K562 (cell line): Measurements from ENCODE around the gene PRMT7. TPM values are rescaled to one million over a fixed set of nuclear protein-coding genes. Genes with fewer than 3 reads are reported as not detected.
A peak's percentile ranks its signal among the peaks of the same experiment; 100 is the strongest.

Experiments used
- CHD4 ChIP-seq: fragments of 200-600 bp; sonication (generic); IDR thresholded peaks from 3 replicates; pipeline ENCODE4 v1.6.1; 2012; ENCODE audit warnings: low read depth, mild to moderate bottlenecking, mixed read lengths, low read length, inconsistent platforms; ENCODE audit not compliant: insufficient read depth, insufficient replicate concordance, poor library complexity, severe bottlenecking
- DPF2 ChIP-seq: fragments of 450-650 bp; IDR thresholded peaks from 2 replicates; pipeline ENCODE4 v1.6.1; 2016
- GABPB2 ChIP-seq: fragments of 250-450 bp; sonication (Bioruptor Pico); conservative IDR thresholded peaks from 2 replicates; pipeline ENCODE4 v1.5.1; 2021; ENCODE audit warnings: mild to moderate bottlenecking
- KAT8 ChIP-seq: fragments of 450-650 bp; IDR thresholded peaks from 2 replicates; pipeline ENCODE4 v1.6.1; 2016; ENCODE audit warnings: low read depth, mild to moderate bottlenecking
- PCBP2 ChIP-seq: fragments of 200-400 bp; formaldehyde crosslinking; IDR thresholded peaks from 2 replicates; pipeline ENCODE4 v1.6.1; 2018; ENCODE audit warnings: low read length, low read depth, mild to moderate bottlenecking, moderate library complexity; ENCODE audit not compliant: poor library complexity, severe bottlenecking
- POLR2B ChIP-seq: fragments of 450-650 bp; IDR thresholded peaks from 2 replicates; pipeline ENCODE4 v1.6.1; 2018; ENCODE audit warnings: low read depth; ENCODE audit not compliant: partially characterized antibody
- SMARCA4 ChIP-seq: fragments of 450-650 bp; IDR thresholded peaks from 2 replicates; pipeline ENCODE4 v1.6.1; 2016
- TGIF2 ChIP-seq: sonication (generic); formaldehyde crosslinking; IDR thresholded peaks from 2 replicates; pipeline ENCODE4 v1.8.1; 2022; ENCODE audit warnings: mild to moderate bottlenecking, missing genetic modification reagents, moderate library complexity
- ZNF12 ChIP-seq: sonication (generic); formaldehyde crosslinking; IDR thresholded peaks from 2 replicates; pipeline ENCODE4 v1.4.0; 2020; ENCODE audit warnings: mild to moderate bottlenecking, missing genetic modification reagents
- ZNF23 ChIP-seq: fragments of 250-450 bp; sonication (Bioruptor Pico); IDR thresholded peaks from 2 replicates; pipeline ENCODE4 v1.4.0; 2020; ENCODE audit warnings: mild to moderate bottlenecking
- ZNF311 ChIP-seq: fragments of 250-450 bp; sonication (Bioruptor Pico); IDR thresholded peaks from 2 replicates; pipeline ENCODE4 v1.4.0; 2020; ENCODE audit warnings: mild to moderate bottlenecking, moderate library complexity
- ZNF444 ChIP-seq: fragments of 250-450 bp; sonication (Bioruptor Pico); IDR thresholded peaks from 2 replicates; pipeline ENCODE4 v1.4.0; 2020; ENCODE audit warnings: mild to moderate bottlenecking, moderate library complexity
- ZNF561 ChIP-seq: fragments of 450-650 bp; formaldehyde crosslinking; conservative IDR thresholded peaks from 2 replicates; pipeline ENCODE4 v1.4.0; 2020; ENCODE audit warnings: mild to moderate bottlenecking, moderate library complexity
- polyA plus RNA-seq, 8 experiments: library from polyadenylated mRNA; depleted of rRNA in 4 of 8; stranded (reverse) in 5 of 8; unstranded in 3 of 8; fragments of >200 nt; fragmentation: Nextera tagmentation in 2 of 8; fragmentation: Illumina TruSeq in 1 of 8; extraction: Ambion mirVana in 2 of 8; extraction: Trizol in 1 of 8; gene quantifications; 2 replicates each; pipeline versions ENCODE4 v1.2.1 to v1.2.3, GENCODE V29; 2011 to 2014; ENCODE audit warnings: inconsistent platforms in 1 of 8, missing spikeins in 1 of 8
- total RNA-seq, 7 experiments: library from RNA; depleted of rRNA in 6 of 7; stranded (reverse); fragments of >200 nt in 6 of 7; fragmentation: Illumina TruSeq in 2 of 7; extraction: Trizol in 2 of 7; gene quantifications; 2 replicates each; pipeline versions ENCODE4 v1.2.1 to v1.2.3, GENCODE V29; 2011 to 2021; ENCODE audit warnings: low replicate concordance in 1 of 7
- TF ChIP-seq, protein P1 (sequence below), 2 experiments: fragments of 450-650 bp; IDR thresholded peaks; 2 replicates each; pipeline ENCODE4 v1.6.1; 2018; ENCODE audit warnings: mild to moderate bottlenecking in 2 of 2, low read depth in 1 of 2; ENCODE audit not compliant: partially characterized antibody in 2 of 2
- TF ChIP-seq, protein P2 (sequence below): fragments of 450-650 bp; IDR thresholded peaks from 2 replicates; pipeline ENCODE4 v1.6.1; 2018; ENCODE audit not compliant: partially characterized antibody

PRMT7 gene
- total and polyA plus RNA-seq, 9 of the 15 experiments (the other 6 are each of a cell fraction or from before 2014, with no cell fraction given): 6.4 to 88.8 (median 73.1) TPM

DNA sequence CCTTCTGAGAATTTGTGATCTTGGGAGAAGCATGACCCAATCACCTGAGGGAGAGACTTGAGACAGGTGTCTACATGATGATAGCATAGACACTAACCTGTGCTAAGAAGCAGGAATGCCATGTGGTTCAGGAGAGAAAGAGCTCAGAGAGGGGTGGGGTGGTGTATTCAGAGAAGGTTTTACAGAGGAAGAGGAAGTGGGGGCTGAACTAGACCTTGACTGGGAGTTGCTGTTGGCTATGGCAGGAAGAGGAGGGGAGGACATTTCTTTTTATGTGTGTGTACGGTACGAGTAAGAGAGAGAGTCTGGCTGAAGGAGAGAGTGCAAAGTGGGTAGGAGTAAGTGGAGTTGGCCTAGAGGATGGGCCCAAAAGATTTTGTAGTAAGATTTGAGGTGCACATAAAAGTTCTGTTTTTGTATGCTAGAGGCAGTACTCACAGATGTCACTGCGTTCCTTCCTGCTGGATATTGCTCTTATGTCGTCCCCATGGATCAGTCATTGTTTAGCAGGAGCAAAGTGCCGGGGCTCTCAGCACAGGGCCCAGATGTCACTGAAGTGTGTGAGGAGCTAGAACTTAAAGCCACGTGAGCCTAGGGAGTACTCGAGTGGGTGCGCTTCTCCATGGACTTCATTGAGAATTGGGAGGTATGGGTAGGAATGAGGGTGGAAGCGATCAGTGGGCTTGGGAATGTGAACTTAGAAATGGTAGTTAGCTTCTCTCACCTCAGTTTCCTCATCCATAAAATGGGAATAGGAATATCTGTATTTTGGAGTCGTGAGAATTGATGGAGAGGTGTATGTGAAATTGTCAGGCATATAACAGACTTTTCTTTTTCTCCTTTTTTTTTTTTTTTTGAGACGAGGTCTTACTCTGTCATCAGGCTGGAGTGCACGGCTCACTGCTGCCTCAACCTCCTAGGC, 24.4 kb upstream of the PRMT7 start (continued):
- TF ChIP-seq, protein P1, sequence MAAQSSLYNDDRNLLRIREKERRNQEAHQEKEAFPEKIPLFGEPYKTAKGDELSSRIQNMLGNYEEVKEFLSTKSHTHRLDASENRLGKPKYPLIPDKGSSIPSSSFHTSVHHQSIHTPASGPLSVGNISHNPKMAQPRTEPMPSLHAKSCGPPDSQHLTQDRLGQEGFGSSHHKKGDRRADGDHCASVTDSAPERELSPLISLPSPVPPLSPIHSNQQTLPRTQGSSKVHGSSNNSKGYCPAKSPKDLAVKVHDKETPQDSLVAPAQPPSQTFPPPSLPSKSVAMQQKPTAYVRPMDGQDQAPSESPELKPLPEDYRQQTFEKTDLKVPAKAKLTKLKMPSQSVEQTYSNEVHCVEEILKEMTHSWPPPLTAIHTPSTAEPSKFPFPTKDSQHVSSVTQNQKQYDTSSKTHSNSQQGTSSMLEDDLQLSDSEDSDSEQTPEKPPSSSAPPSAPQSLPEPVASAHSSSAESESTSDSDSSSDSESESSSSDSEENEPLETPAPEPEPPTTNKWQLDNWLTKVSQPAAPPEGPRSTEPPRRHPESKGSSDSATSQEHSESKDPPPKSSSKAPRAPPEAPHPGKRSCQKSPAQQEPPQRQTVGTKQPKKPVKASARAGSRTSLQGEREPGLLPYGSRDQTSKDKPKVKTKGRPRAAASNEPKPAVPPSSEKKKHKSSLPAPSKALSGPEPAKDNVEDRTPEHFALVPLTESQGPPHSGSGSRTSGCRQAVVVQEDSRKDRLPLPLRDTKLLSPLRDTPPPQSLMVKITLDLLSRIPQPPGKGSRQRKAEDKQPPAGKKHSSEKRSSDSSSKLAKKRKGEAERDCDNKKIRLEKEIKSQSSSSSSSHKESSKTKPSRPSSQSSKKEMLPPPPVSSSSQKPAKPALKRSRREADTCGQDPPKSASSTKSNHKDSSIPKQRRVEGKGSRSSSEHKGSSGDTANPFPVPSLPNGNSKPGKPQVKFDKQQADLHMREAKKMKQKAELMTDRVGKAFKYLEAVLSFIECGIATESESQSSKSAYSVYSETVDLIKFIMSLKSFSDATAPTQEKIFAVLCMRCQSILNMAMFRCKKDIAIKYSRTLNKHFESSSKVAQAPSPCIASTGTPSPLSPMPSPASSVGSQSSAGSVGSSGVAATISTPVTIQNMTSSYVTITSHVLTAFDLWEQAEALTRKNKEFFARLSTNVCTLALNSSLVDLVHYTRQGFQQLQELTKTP (IDR thresholded peaks at IDR 0.05; ENCODE audit: low read depth in 1 of 2, partially characterized antibody in 2 of 2): no peak
- TF ChIP-seq DPF2: no peak
- TF ChIP-seq CHD4: no peak
- no peak for TF ChIP-seq ZNF444
- TF ChIP-seq SMARCA4: no peak
- TF ChIP-seq, protein P2, sequence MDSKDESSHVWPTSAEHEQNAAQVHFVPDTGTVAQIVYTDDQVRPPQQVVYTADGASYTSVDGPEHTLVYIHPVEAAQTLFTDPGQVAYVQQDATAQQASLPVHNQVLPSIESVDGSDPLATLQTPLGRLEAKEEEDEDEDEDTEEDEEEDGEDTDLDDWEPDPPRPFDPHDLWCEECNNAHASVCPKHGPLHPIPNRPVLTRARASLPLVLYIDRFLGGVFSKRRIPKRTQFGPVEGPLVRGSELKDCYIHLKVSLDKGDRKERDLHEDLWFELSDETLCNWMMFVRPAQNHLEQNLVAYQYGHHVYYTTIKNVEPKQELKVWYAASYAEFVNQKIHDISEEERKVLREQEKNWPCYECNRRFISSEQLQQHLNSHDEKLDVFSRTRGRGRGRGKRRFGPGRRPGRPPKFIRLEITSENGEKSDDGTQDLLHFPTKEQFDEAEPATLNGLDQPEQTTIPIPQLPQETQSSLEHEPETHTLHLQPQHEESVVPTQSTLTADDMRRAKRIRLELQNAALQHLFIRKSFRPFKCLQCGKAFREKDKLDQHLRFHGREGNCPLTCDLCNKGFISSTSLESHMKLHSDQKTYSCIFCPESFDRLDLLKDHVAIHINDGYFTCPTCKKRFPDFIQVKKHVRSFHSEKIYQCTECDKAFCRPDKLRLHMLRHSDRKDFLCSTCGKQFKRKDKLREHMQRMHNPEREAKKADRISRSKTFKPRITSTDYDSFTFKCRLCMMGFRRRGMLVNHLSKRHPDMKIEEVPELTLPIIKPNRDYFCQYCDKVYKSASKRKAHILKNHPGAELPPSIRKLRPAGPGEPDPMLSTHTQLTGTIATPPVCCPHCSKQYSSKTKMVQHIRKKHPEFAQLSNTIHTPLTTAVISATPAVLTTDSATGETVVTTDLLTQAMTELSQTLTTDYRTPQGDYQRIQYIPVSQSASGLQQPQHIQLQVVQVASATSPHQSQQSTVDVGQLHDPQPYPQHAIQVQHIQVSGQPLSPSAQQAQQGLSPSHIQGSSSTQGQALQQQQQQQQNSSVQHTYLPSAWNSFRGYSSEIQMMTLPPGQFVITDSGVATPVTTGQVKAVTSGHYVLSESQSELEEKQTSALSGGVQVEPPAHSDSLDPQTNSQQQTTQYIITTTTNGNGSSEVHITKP: no peak
- TF ChIP-seq KAT8: no peak
- no peak for TF ChIP-seq TGIF2 (CRISPR knock-in tag)
- TF ChIP-seq ZNF23 (CRISPR knock-in tag): no peak
- TF ChIP-seq PCBP2: no peak
- TF ChIP-seq GABPB2 (CRISPR knock-in tag): no peak
- peak; percentile 30 for TF ChIP-seq POLR2B
- TF ChIP-seq ZNF311: no peak
- TF ChIP-seq ZNF12: no peak
- TF ChIP-seq ZNF561 (CRISPR knock-in tag): no peak
- TF ChIP-seq, all 486 proteins: peak for 4
